Iris pigment epithelial cell (primary cell): ENCODE data around the gene LSAMP.

ENCODE experiments used
- DNase-seq: peaks from one replicate; pipeline ENCODE4 v3.0.0-alpha.2; 2011; ENCODE audit warnings: low read depth

LSAMP gene

GRCh38 chr3:116018646-116019045, 426.6 kb downstream of the LSAMP start:
- no peak for DNase-seq

GRCh38 chr3:116015931-116016330, 429.4 kb downstream of the LSAMP start:
- DNase-seq: no peak

- DNase-seq: no peak
Measured at GRCh38 chr3:116007000-116007399, 438.3 kb downstream of the LSAMP start.

- DNase-seq: peak; percentile 92
Measured at GRCh38 chr3:116005404-116005803, 439.9 kb downstream of the LSAMP start.

- no peak for DNase-seq
Measured at GRCh38 chr3:116002235-116002634, 443.1 kb downstream of the LSAMP start.

GRCh38 chr3:116001151-116001621, 444.1 kb downstream of the LSAMP start:
- no peak for DNase-seq

GRCh38 chr3:116000311-116000710, 445.0 kb downstream of the LSAMP start:
- peak; percentile 89 for DNase-seq

- DNase-seq: no peak
Measured at GRCh38 chr3:115999613-116000012, 445.7 kb downstream of the LSAMP start.

GRCh38 chr3:115999001-115999585, 446.2 kb downstream of the LSAMP start:
- DNase-seq: no peak

- no peak for DNase-seq
Measured at GRCh38 chr3:115996420-115997108, 448.7 kb downstream of the LSAMP start.

GRCh38 chr3:115990669-115991068, 454.6 kb downstream of the LSAMP start:
- no peak for DNase-seq

GRCh38 chr3:115989684-115990421, 455.4 kb downstream of the LSAMP start:
- peak; percentile 67 for DNase-seq

GRCh38 chr3:115986555-115987207, 458.6 kb downstream of the LSAMP start:
- DNase-seq: peak; percentile 40

- DNase-seq: no peak
Measured at GRCh38 chr3:115982629-115983028, 462.7 kb downstream of the LSAMP start.

GRCh38 chr3:115982108-115982507, 463.2 kb downstream of the LSAMP start:
- DNase-seq: no peak

- no peak for DNase-seq
Measured at GRCh38 chr3:115980709-115981108, 464.6 kb downstream of the LSAMP start.

GRCh38 chr3:115977866-115978265, 467.4 kb downstream of the LSAMP start:
- no peak for DNase-seq

GRCh38 chr3:115975796-115976195, 469.5 kb downstream of the LSAMP start:
- DNase-seq: no peak

GRCh38 chr3:115975353-115975752, 469.9 kb downstream of the LSAMP start:
- DNase-seq: peak; percentile 70

- DNase-seq: no peak
Measured at GRCh38 chr3:115974940-115975339, 470.3 kb downstream of the LSAMP start.

- DNase-seq: no peak
Measured at GRCh38 chr3:115968871-115969270, 476.4 kb downstream of the LSAMP start.

GRCh38 chr3:115961380-115961779, 483.9 kb downstream of the LSAMP start:
- no peak for DNase-seq

- DNase-seq: no peak
Measured at GRCh38 chr3:115960799-115961198, 484.5 kb downstream of the LSAMP start.
